Measurements from ENCODE around the gene AKAP8. TPM values are rescaled to one million over a fixed set of nuclear protein-coding genes. Genes with fewer than 3 reads are reported as not detected.

AKAP8 gene
- total and polyA plus RNA-seq, 2 of the 4 experiments (the other 2 are of a cell fraction), result 12.2 to 13.4 TPM

DNA sequence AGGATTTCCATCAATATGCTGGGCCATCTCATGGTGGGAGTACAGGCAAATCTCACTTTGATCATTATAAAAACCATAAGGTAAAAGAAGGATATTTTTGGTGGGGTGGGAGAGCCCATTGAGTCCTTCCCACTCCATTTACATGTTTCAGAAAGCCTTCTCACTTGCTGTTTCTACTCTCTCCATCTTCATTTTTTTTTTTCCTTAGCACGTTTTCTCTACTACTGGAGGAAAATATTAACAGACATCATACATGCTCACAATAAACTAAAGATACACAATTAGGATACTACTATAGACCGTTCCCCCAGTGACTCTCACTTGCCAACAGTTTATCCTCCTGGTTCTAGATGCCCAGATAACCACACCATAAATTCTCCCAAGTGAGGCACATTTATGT, 1.8 kb upstream of the AKAP8 start:
- no peak overlapping the region for H2BK5ac ChIP-seq (ENCODE audit: low read depth, low read length, poor library complexity, severe bottlenecking)
- no peak overlapping the region for H4K91ac ChIP-seq (ENCODE audit: insufficient read depth, low read depth, low read length)
- WGBS, 2 experiments (ENCODE audit: extremely low coverage in 2 of 2, insufficient read length in 1 of 2), result 92% methylated on average over 2 of the region's 2 CpGs; no CpG with 5 or more reads in 1 of the 2 experiments
- no peak overlapping the region for H3K23ac ChIP-seq (ENCODE audit: low read depth, low read length)
- no peak overlapping the region for H3K18ac ChIP-seq (ENCODE audit: low read depth, low read length)
- in situ Hi-C loops (cut with MboI; ENCODE audit: low sequenced_read_pairs), result no loop called here
- peaks cover 10% of the 10 kb centered on the region for H3K36me3 ChIP-seq (ENCODE audit: control insufficient read depth, insufficient read depth, low read length)
- no peak overlapping the region for H3K4ac ChIP-seq (ENCODE audit: low read depth, low read length)
- no peaks in the 10 kb centered on the region for H3K27me3 ChIP-seq (ENCODE audit: control insufficient read depth, insufficient read depth, low read length)
- TF ChIP-seq, protein P1, sequence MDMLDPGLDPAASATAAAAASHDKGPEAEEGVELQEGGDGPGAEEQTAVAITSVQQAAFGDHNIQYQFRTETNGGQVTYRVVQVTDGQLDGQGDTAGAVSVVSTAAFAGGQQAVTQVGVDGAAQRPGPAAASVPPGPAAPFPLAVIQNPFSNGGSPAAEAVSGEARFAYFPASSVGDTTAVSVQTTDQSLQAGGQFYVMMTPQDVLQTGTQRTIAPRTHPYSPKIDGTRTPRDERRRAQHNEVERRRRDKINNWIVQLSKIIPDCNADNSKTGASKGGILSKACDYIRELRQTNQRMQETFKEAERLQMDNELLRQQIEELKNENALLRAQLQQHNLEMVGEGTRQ (IDR thresholded peaks at IDR 0.05; ENCODE audit: low read depth, low read length), result no peak
- no peak for TF ChIP-seq MAFK (IDR thresholded peaks at IDR 0.05; ENCODE audit: low read depth, low read length)
- no peak for TF ChIP-seq SMC3 (IDR thresholded peaks at IDR 0.05; ENCODE audit: low read depth, low read length)
- TF ChIP-seq, protein P2, sequence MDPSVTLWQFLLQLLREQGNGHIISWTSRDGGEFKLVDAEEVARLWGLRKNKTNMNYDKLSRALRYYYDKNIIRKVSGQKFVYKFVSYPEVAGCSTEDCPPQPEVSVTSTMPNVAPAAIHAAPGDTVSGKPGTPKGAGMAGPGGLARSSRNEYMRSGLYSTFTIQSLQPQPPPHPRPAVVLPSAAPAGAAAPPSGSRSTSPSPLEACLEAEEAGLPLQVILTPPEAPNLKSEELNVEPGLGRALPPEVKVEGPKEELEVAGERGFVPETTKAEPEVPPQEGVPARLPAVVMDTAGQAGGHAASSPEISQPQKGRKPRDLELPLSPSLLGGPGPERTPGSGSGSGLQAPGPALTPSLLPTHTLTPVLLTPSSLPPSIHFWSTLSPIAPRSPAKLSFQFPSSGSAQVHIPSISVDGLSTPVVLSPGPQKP (IDR thresholded peaks at IDR 0.05; ENCODE audit: borderline replicate concordance, low read depth, low read length), result no peak
- no peak for TF ChIP-seq BHLHE40 (IDR thresholded peaks at IDR 0.05; ENCODE audit: low read depth, low read length)
- no peak for TF ChIP-seq RCOR1 (IDR thresholded peaks at IDR 0.05; ENCODE audit: insufficient replicate concordance, low read length)
- TF ChIP-seq, protein P3, sequence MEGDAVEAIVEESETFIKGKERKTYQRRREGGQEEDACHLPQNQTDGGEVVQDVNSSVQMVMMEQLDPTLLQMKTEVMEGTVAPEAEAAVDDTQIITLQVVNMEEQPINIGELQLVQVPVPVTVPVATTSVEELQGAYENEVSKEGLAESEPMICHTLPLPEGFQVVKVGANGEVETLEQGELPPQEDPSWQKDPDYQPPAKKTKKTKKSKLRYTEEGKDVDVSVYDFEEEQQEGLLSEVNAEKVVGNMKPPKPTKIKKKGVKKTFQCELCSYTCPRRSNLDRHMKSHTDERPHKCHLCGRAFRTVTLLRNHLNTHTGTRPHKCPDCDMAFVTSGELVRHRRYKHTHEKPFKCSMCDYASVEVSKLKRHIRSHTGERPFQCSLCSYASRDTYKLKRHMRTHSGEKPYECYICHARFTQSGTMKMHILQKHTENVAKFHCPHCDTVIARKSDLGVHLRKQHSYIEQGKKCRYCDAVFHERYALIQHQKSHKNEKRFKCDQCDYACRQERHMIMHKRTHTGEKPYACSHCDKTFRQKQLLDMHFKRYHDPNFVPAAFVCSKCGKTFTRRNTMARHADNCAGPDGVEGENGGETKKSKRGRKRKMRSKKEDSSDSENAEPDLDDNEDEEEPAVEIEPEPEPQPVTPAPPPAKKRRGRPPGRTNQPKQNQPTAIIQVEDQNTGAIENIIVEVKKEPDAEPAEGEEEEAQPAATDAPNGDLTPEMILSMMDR (conservative IDR thresholded peaks at IDR 0.05; ENCODE audit: low read depth, low read length), result no peak
- no peak for TF ChIP-seq FOS (IDR thresholded peaks at IDR 0.05; ENCODE audit: low read depth, low read length)
- no peak for TF ChIP-seq CEBPB (IDR thresholded peaks at IDR 0.05; ENCODE audit: low read depth, low read length)
- no peak for TF ChIP-seq MXI1 (IDR thresholded peaks at IDR 0.05; ENCODE audit: borderline replicate concordance, low read depth, low read length)
- TF ChIP-seq MAZ (IDR thresholded peaks at IDR 0.05; ENCODE audit: borderline replicate concordance, low read depth, low read length), result no peak
- no peak for TF ChIP-seq POLR2A (IDR thresholded peaks at IDR 0.05; ENCODE audit: low read depth, low read length)
- TF ChIP-seq RAD21 (IDR thresholded peaks at IDR 0.05; ENCODE audit: low read length), result no peak
- TF ChIP-seq CHD1 (IDR thresholded peaks at IDR 0.05; ENCODE audit: low read depth, low read length), result no peak
- no peak for TF ChIP-seq RFX5 (IDR thresholded peaks at IDR 0.05; ENCODE audit: low read depth, low read length)
- TF ChIP-seq NFE2L2 (IDR thresholded peaks at IDR 0.05; ENCODE audit: low read depth, low read length), result no peak
- no peak overlapping the region for H2BK15ac ChIP-seq (ENCODE audit: low read depth, low read length)
- H3K79me1 ChIP-seq (ENCODE audit: low read depth in 1 of 2, low read length in 2 of 2), result peaks cover 4 to 38% of the 10 kb centered on the region in 2 experiments
- H4K20me1 ChIP-seq (ENCODE audit: insufficient read depth, low read length), result peaks cover 31% of the 10 kb centered on the region
- DNase-seq, result no peak
- intact Hi-C loops (cut with micrococcal nuclease), result no loop called here
- no peak overlapping the region for H2BK20ac ChIP-seq (ENCODE audit: low read depth, low read length)
- no peaks in the 10 kb centered on the region for H3K9me3 ChIP-seq (ENCODE audit: control insufficient read depth, insufficient read depth, low read length)
- H3K27ac ChIP-seq (ENCODE audit: insufficient read depth, low read length), result no peak overlapping the region
- ATAC-seq (ENCODE audit: low read depth), result no peak
- H3K56ac ChIP-seq (ENCODE audit: extremely low read depth, insufficient read depth, low read length), result no peak overlapping the region
- dilution Hi-C loops (cut with HindIII; ENCODE audit: low sequenced_read_pairs, unreplicated experiment), result no loop called here
- BruUV-seq (replicated peaks), result no TSS peak
- no peak overlapping the region for H2AFZ ChIP-seq (replicated peaks; ENCODE audit: low read length, poor library complexity)
- CTCF ChIA-PET, result no interaction called here
- no peak overlapping the region for H2AK9ac ChIP-seq (replicated peaks; ENCODE audit: low read depth, low read length, poor library complexity)
- H3K4me1 ChIP-seq (ENCODE audit: control insufficient read depth, insufficient read depth, low read length), result peaks cover 12% of the 10 kb centered on the region
- H4K5ac ChIP-seq (ENCODE audit: low read depth, low read length), result no peak overlapping the region
- H3K4me2 ChIP-seq (ENCODE audit: low read depth, low read length), result no peak overlapping the region
- no peak overlapping the region for H2BK120ac ChIP-seq (ENCODE audit: low read depth, low read length)
- H3K4me3 ChIP-seq (ENCODE audit: insufficient read depth, low read depth, low read length), result no peak overlapping the region
- peaks cover 7% of the 10 kb centered on the region for H3K9me1 ChIP-seq (ENCODE audit: insufficient read depth, low read length)
- no peak overlapping the region for H4K8ac ChIP-seq (ENCODE audit: low read depth in 2 of 2, low read length in 2 of 2)
- no peak overlapping the region for H2AK5ac ChIP-seq (ENCODE audit: low read depth, low read length)
- no peak overlapping the region for H3K9ac ChIP-seq (ENCODE audit: low read depth, low read length)
- POLR2A ChIA-PET (ENCODE audit: unreplicated experiment), result no interaction called here
- no peak overlapping the region for H3K14ac ChIP-seq (replicated peaks; ENCODE audit: low read depth, low read length)

All from IMR-90 (cell line).